ENCODE results near the gene ALPK1. TPM values are rescaled to one million over a fixed set of nuclear protein-coding genes. Genes with fewer than 3 reads are reported as not detected.

The ALPK1 gene
- total and polyA plus RNA-seq, 4 donors = 2.8 to 14.0 (median 4.7) TPM

DNA sequence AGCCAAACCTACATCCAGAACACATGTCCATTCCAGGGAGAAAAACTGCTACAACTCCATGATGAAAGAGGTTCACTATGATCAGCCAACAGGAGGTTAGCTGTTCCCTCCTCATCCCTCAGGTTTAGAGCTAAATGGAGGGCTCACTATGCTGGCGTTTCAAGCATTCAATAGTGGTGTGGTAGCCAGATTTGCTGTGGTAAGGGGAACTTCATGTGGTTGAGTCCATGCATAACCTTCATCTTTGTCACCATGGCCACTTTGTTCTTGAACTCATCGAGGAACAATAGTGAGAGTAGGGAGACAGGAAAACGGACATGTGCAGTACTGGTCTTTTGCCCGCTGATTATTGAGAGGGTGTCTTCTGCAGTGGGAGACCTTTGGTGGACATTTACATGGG lies 33.8 kb downstream of the ALPK1 start:
- H3K9me3 ChIP-seq (ENCODE audit: control insufficient read depth in 4 of 4, low read length in 3 of 4) = no peaks in the 10 kb centered on the region
- H3K27ac ChIP-seq (ENCODE audit: low read depth in 1 of 2, low read length in 2 of 2) = no peak overlapping the region
- no peak for DNase-seq (ENCODE audit: low spot score)
- 93% methylated on average over 4 of the region's 4 CpGs for WGBS
- H3K9ac ChIP-seq (ENCODE audit: low read depth in 1 of 2, low read length in 2 of 2) = no peak overlapping the region
- no peaks in the 10 kb centered on the region for H3K4me1 ChIP-seq (ENCODE audit: control insufficient read depth in 4 of 4, insufficient read depth in 4 of 4, low read length in 3 of 4)
- TF ChIP-seq, protein P1, sequence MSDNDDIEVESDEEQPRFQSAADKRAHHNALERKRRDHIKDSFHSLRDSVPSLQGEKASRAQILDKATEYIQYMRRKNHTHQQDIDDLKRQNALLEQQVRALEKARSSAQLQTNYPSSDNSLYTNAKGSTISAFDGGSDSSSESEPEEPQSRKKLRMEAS (IDR thresholded peaks at IDR 0.05) = no peak
- TF ChIP-seq HNF4A (conservative IDR thresholded peaks at IDR 0.05) = no peak
- no peak for TF ChIP-seq JUND (IDR thresholded peaks at IDR 0.05)
- TF ChIP-seq FOXA1 (IDR thresholded peaks at IDR 0.05) = no peak
- TF ChIP-seq, protein P2, sequence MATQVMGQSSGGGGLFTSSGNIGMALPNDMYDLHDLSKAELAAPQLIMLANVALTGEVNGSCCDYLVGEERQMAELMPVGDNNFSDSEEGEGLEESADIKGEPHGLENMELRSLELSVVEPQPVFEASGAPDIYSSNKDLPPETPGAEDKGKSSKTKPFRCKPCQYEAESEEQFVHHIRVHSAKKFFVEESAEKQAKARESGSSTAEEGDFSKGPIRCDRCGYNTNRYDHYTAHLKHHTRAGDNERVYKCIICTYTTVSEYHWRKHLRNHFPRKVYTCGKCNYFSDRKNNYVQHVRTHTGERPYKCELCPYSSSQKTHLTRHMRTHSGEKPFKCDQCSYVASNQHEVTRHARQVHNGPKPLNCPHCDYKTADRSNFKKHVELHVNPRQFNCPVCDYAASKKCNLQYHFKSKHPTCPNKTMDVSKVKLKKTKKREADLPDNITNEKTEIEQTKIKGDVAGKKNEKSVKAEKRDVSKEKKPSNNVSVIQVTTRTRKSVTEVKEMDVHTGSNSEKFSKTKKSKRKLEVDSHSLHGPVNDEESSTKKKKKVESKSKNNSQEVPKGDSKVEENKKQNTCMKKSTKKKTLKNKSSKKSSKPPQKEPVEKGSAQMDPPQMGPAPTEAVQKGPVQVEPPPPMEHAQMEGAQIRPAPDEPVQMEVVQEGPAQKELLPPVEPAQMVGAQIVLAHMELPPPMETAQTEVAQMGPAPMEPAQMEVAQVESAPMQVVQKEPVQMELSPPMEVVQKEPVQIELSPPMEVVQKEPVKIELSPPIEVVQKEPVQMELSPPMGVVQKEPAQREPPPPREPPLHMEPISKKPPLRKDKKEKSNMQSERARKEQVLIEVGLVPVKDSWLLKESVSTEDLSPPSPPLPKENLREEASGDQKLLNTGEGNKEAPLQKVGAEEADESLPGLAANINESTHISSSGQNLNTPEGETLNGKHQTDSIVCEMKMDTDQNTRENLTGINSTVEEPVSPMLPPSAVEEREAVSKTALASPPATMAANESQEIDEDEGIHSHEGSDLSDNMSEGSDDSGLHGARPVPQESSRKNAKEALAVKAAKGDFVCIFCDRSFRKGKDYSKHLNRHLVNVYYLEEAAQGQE (IDR thresholded peaks at IDR 0.05) = no peak
- no peak for TF ChIP-seq NR2F2 (IDR thresholded peaks at IDR 0.05)
- TF ChIP-seq RXRA (IDR thresholded peaks at IDR 0.05) = no peak
- TF ChIP-seq YY1 (IDR thresholded peaks at IDR 0.05) = no peak
- TF ChIP-seq HNF4G (IDR thresholded peaks at IDR 0.05) = no peak
- no peak for TF ChIP-seq RAD21 (IDR thresholded peaks at IDR 0.05)
- TF ChIP-seq, protein P3, sequence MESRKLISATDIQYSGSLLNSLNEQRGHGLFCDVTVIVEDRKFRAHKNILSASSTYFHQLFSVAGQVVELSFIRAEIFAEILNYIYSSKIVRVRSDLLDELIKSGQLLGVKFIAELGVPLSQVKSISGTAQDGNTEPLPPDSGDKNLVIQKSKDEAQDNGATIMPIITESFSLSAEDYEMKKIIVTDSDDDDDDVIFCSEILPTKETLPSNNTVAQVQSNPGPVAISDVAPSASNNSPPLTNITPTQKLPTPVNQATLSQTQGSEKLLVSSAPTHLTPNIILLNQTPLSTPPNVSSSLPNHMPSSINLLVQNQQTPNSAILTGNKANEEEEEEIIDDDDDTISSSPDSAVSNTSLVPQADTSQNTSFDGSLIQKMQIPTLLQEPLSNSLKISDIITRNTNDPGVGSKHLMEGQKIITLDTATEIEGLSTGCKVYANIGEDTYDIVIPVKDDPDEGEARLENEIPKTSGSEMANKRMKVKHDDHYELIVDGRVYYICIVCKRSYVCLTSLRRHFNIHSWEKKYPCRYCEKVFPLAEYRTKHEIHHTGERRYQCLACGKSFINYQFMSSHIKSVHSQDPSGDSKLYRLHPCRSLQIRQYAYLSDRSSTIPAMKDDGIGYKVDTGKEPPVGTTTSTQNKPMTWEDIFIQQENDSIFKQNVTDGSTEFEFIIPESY (IDR thresholded peaks at IDR 0.05) = no peak
- TF ChIP-seq SP1 (IDR thresholded peaks at IDR 0.05) = no peak
- no peak for TF ChIP-seq TAF1 (conservative IDR thresholded peaks at IDR 0.05)
- no peak for TF ChIP-seq GABPA (IDR thresholded peaks at IDR 0.05 in 1 of 2, conservative IDR thresholded peaks at IDR 0.05 in 1 of 2)
- TF ChIP-seq, protein P4, sequence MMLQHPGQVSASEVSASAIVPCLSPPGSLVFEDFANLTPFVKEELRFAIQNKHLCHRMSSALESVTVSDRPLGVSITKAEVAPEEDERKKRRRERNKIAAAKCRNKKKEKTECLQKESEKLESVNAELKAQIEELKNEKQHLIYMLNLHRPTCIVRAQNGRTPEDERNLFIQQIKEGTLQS (IDR thresholded peaks at IDR 0.05) = no peak
- no peak for TF ChIP-seq EGR1 (IDR thresholded peaks at IDR 0.05; ENCODE audit: low read depth in 2 of 2)
- TF ChIP-seq FOXA2 (IDR thresholded peaks at IDR 0.05) = no peak
- TF ChIP-seq, protein P5, sequence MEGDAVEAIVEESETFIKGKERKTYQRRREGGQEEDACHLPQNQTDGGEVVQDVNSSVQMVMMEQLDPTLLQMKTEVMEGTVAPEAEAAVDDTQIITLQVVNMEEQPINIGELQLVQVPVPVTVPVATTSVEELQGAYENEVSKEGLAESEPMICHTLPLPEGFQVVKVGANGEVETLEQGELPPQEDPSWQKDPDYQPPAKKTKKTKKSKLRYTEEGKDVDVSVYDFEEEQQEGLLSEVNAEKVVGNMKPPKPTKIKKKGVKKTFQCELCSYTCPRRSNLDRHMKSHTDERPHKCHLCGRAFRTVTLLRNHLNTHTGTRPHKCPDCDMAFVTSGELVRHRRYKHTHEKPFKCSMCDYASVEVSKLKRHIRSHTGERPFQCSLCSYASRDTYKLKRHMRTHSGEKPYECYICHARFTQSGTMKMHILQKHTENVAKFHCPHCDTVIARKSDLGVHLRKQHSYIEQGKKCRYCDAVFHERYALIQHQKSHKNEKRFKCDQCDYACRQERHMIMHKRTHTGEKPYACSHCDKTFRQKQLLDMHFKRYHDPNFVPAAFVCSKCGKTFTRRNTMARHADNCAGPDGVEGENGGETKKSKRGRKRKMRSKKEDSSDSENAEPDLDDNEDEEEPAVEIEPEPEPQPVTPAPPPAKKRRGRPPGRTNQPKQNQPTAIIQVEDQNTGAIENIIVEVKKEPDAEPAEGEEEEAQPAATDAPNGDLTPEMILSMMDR (IDR thresholded peaks at IDR 0.05; ENCODE audit: low read depth, low read length, missing input control) = no peak
- peaks cover 0 to 2% (median 1%) of the 10 kb centered on the region in 4 donors for H3K36me3 ChIP-seq (ENCODE audit: control insufficient read depth in 4 of 4, insufficient read depth in 3 of 4, low read depth in 1 of 4, low read length in 3 of 4)
- H3K4me3 ChIP-seq (ENCODE audit: low read depth in 1 of 3, low read length in 3 of 3) = no peak overlapping the region
- no peaks in the 10 kb centered on the region for H3K27me3 ChIP-seq (ENCODE audit: control insufficient read depth in 4 of 4, insufficient read depth in 4 of 4, low read length in 3 of 4)
